Effector memory CD4-positive, alpha-beta T cell (primary cell): ENCODE data around the gene MAP4K4.
A peak's percentile ranks its signal among the peaks of the same experiment; 100 is the strongest.

Source experiments
- DNase-seq, 3 donors: peaks; one replicate each; pipeline ENCODE4 v3.0.0-alpha.2; 2020
- H3K27ac ChIP-seq: 2 replicates; pipeline ENCODE4 v1.7.0; 2013; ENCODE audit warnings: mild to moderate bottlenecking, low read length, moderate library complexity; ENCODE audit not compliant: insufficient read depth, poor library complexity, severe bottlenecking
- H3K27me3 ChIP-seq: replicated peaks from 2 replicates; pipeline ENCODE4 v1.7.0; 2013; ENCODE audit warnings: mild to moderate bottlenecking, low read length; ENCODE audit not compliant: insufficient read depth, control insufficient read depth, poor library complexity, severe bottlenecking
- H3K36me3 ChIP-seq: 2 replicates; pipeline ENCODE4 v1.7.0; 2013; ENCODE audit warnings: mild to moderate bottlenecking, low read length, moderate library complexity; ENCODE audit not compliant: control insufficient read depth, insufficient read depth
- H3K4me1 ChIP-seq: 2 replicates; pipeline ENCODE4 v1.7.0; 2013; ENCODE audit warnings: low read length, mild to moderate bottlenecking; ENCODE audit not compliant: control insufficient read depth, insufficient read depth, poor library complexity, severe bottlenecking
- H3K4me3 ChIP-seq: 2 replicates; pipeline ENCODE4 v1.7.0; 2013; ENCODE audit warnings: low read length, low read depth, mild to moderate bottlenecking; ENCODE audit not compliant: insufficient read depth, poor library complexity, severe bottlenecking
- H3K9me3 ChIP-seq: 2 replicates; pipeline ENCODE4 v1.7.0; 2013; ENCODE audit warnings: mild to moderate bottlenecking, low read length, moderate library complexity; ENCODE audit not compliant: control insufficient read depth

The MAP4K4 gene

DNA sequence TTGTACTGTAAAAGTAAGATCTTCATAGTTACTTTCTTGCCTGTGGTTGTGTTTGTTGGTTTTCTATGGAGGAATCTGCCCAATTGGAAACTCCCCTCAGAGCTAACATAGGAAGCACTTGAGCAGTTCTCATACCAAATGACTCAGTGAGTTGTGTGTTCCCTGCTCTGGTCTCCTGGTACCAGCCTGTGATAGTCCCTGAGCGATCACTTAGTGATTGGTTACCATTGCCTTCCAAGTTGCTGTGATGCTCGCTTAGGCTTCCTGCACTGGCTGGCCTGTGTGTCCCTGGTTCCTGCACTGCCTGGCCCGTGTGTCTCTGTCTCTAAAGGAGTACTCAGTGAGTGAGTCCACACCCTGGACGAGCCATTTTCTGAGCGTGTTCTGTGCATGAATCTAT is 133.0 kb downstream of the MAP4K4 start:
- Histone ChIP-seq H3K27me3 (no peaks in the 10 kb centered on the region), H3K27ac (peak overlapping the region; percentile 27), H3K36me3 (peaks cover 30% of the 10 kb centered on the region), H3K4me3 (no peak overlapping the region), H3K9me3 (no peaks in the 10 kb centered on the region), H3K4me1 (peaks cover 33% of the 10 kb centered on the region)
- DNase-seq = no peak

DNA sequence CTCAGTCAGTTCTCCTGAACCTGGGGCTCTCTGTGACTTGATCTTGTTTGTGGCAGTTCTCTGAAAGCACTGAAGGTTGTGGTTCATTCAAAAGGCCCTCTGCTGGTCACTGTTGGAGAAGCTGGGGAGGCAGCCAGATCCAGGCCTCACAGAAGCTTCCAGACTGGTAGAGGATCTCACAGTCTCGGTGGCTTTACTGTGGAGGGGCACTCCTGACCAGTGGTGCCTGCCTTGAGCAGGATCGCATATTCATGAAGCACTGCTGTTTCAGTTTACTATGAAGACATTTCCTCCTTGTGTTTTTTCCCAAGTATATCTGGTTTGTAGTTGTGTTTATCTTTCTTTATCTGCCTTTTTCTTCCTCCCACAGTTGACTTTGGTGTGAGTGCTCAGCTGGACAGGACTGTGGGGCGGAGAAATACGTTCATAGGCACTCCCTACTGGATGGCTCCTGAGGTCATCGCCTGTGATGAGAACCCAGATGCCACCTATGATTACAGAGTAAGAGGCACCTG is 133.9 kb downstream of the MAP4K4 start:
- H3K36me3 ChIP-seq = peaks cover 34% of the 10 kb centered on the region
- peak overlapping the region; percentile 27 for H3K27ac ChIP-seq
- peaks cover 30% of the 10 kb centered on the region for H3K4me1 ChIP-seq
- H3K27me3 ChIP-seq = no peaks in the 10 kb centered on the region
- peak; percentile 9 to 34 (median 16) for DNase-seq
- no peak overlapping the region for H3K4me3 ChIP-seq
- H3K9me3 ChIP-seq = no peaks in the 10 kb centered on the region

DNA sequence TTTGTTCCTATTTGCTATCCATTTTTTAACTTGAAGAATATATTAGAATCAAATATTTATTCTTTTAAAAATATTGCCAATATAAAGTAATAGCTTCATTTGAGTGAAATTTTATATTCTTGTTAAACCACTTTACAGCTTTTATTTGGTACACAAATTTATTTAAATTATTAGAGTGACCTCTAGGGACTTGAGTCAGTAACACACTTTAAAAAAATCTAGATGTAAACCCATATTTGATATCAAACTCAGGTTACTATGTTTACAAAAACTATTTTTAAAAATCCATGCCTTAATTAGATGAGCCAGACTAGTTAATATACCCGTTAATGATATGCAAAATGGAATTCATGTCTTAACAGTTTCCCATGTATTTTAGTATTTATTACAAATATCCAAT is 134.6 kb downstream of the MAP4K4 start:
- Histone ChIP-seq H3K36me3 (peaks cover 37% of the 10 kb centered on the region), H3K27ac (no peak overlapping the region)
- DNase-seq = no peak

DNA sequence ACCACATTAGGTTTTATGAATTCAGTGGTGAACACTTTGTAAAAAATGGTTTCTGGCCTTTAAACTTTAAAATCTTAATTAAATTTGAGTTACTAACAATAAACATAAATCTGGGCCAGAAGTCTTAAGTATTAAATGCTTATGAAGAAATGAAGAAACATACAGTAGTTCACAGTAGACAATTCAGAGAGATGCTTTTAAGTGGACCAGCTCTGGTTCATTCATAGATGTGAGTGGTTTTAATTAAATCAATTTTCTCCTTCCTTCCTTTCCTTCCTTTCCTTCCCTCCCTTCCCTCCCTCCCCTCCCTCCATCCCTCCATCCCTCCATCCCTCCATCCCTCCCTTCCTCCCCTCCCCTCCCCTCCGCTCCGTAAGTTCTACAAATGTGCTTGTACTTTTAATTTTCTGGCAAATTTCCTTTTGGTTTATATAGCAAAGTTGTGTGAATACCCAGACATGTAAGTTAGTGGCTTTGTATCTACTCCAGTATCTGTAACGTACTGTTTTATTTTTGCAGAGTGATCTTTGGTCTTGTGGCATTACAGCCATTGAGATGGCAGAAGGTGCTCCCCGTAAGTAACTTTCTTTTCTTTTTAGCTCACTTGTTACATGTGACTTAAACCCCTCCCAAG is 136.5 kb downstream of the MAP4K4 start:
- H3K9me3 ChIP-seq = no peaks in the 10 kb centered on the region
- H3K4me1 ChIP-seq = peaks cover 11% of the 10 kb centered on the region
- H3K36me3 ChIP-seq = peaks cover 50% of the 10 kb centered on the region
- H3K4me3 ChIP-seq = no peak overlapping the region
- no peak overlapping the region for H3K27ac ChIP-seq
- DNase-seq = no peak
- H3K27me3 ChIP-seq = no peaks in the 10 kb centered on the region

More for the DNA sequence above, 134.6 kb downstream of the MAP4K4 start:
- Histone ChIP-seq H3K9me3 (no peaks in the 10 kb centered on the region), H3K4me1 (peaks cover 23% of the 10 kb centered on the region), H3K27me3 (no peaks in the 10 kb centered on the region), H3K4me3 (no peak overlapping the region)

DNA sequence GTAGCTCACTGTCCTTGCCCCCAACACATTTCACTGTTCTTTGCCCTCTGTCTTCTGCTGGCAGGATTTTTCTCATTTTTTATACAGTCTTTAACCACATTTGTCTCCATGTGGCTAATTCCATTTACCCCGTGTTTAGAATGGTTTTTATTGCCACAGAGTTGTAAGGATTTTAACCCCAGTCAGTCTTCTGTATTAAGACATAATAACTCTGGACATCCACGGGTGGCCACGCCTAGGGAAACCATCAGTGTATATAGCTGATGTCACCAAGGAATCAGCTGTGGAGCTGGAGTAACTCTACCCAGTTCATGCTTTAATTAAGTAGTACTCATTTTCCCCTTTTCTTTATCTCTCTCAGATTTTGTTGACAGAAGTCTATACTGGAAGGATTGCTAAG is 139.8 kb downstream of the MAP4K4 start:
- Histone ChIP-seq H3K4me1 (peaks cover 4% of the 10 kb centered on the region), H3K9me3 (no peaks in the 10 kb centered on the region), H3K36me3 (peaks cover 61% of the 10 kb centered on the region), H3K27me3 (no peaks in the 10 kb centered on the region), H3K4me3 (no peak overlapping the region), H3K27ac (no peak overlapping the region)
- no peak for DNase-seq

DNA sequence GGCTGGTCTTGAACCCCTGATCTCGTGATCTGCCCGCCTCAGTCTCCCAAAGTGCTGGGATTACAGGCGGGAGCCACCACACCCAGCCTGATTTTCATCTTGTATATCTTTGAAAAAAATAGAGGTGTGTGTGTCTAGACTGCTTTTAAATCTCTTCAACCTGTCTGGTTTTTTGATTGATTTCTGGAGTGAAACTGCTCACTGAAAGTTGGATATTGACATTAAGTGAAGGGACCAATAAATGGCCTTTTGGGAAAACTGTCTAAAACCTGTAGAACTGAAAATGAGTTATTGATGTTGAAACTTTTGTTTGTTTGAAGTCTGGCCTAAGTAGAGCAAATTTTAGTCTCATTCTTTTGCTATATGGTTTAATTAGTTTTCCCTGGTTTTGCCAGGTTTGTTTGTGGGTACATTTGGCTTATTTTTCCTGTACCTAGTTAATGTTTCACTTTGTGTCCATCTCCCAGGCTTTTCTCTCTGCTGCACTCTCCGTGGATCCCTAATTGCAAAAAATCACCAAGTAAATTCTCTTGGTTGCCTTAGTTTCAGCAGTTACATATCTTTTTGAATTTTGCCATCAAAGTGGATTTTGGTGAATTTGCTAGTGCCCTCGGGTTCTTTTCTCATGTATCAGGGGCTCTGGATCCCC is 144.3 kb downstream of the MAP4K4 start:
- H3K9me3 ChIP-seq = no peaks in the 10 kb centered on the region
- peaks cover 71% of the 10 kb centered on the region for H3K36me3 ChIP-seq
- H3K4me3 ChIP-seq = no peak overlapping the region
- no peak for DNase-seq
- no peak overlapping the region for H3K27ac ChIP-seq
- H3K27me3 ChIP-seq = no peaks in the 10 kb centered on the region
- peaks cover 5% of the 10 kb centered on the region for H3K4me1 ChIP-seq

DNA sequence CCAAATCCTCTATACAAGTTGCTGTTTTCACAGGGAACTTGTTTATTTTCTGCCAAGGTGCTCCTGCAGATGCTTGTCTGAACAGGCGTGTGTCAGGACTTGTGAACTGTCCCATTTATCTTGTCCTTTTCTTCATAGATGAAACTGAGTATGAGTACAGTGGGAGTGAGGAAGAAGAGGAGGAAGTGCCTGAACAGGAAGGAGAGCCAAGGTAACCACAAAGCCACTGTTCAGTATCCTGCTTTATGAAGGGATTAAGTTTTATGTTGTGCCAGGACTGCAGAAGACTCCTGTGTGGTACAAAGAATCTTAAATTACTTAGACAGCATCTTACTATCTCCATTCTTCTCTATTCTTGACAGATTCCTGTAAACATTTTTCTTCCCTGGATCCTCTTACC is 145.0 kb downstream of the MAP4K4 start:
- H3K27ac ChIP-seq = no peak overlapping the region
- no peak for DNase-seq
- H3K4me3 ChIP-seq = no peak overlapping the region
- no peaks in the 10 kb centered on the region for H3K9me3 ChIP-seq
- peaks cover 67% of the 10 kb centered on the region for H3K36me3 ChIP-seq
- no peaks in the 10 kb centered on the region for H3K27me3 ChIP-seq
- peaks cover 5% of the 10 kb centered on the region for H3K4me1 ChIP-seq

DNA sequence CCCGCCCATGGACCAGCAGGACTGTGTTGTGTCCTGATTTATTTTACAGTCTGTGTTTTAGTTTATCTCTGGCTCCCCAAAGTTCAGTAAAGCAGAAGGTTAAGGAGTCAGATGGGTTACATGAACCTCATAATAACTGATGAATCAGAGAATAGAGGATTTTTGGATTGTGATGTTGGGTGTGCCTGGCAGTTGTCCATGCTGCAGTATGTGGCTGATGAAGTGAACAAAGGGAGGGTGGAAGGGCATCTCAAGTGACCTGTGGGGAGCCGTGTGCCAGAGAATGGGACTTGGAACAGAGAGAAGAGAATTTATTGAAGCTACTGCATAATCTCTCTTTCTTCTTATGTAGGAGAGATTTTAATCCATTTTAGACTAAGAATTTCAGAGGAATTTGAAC is 145.5 kb downstream of the MAP4K4 start:
- DNase-seq = no peak
- no peak overlapping the region for H3K27ac ChIP-seq
- no peak overlapping the region for H3K4me3 ChIP-seq
- H3K36me3 ChIP-seq = peaks cover 65% of the 10 kb centered on the region
- peaks cover 5% of the 10 kb centered on the region for H3K4me1 ChIP-seq
- H3K27me3 ChIP-seq = no peaks in the 10 kb centered on the region
- H3K9me3 ChIP-seq = no peaks in the 10 kb centered on the region

DNA sequence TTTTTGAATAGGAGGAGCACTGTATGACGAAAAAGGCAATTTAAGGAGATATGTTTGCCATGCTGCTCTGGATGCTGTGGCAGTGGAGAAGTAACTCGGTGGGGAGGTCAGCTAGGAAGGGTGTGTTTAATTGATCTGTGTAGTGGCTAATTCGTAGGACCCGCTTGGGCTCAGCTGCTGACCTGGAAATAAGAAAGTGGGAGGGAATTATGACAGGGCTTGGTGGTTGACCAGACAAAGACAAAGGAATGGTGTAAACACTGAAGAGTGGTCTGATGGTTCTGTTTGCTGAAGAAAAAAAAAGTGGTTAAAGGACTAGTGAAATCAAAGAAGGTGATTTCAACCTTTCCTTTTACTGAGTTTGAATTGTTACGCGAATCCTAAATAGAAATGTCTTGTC is 146.0 kb downstream of the MAP4K4 start:
- Histone ChIP-seq H3K9me3 (no peaks in the 10 kb centered on the region), H3K27me3 (no peaks in the 10 kb centered on the region), H3K27ac (no peak overlapping the region), H3K4me3 (no peak overlapping the region), H3K36me3 (peaks cover 65% of the 10 kb centered on the region), H3K4me1 (peaks cover 5% of the 10 kb centered on the region)
- DNase-seq = no peak

DNA sequence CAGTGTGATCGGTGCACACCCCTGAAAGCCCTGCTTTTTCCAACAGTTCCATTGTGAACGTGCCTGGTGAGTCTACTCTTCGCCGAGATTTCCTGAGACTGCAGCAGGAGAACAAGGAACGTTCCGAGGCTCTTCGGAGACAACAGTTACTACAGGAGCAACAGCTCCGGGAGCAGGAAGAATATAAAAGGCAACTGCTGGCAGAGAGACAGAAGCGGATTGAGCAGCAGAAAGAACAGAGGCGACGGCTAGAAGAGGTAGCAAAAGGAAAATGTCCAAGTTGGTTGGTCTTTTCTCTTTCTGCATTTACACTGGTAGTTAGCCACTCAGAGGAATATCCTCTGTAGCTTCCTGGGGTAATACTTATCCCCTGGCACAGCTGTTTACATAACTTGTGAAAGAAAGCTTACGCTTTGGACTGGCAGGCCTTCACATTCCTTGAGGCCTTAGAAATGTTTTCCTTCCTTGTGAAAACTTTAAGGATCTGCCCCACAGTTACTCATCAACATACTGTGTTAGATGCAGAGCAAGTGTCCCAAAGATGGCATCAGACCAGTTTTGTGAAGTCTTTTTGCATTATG is 146.6 kb downstream of the MAP4K4 start:
- DNase-seq = no peak
- Histone ChIP-seq H3K36me3 (peaks cover 68% of the 10 kb centered on the region), H3K4me1 (peaks cover 5% of the 10 kb centered on the region), H3K27ac (no peak overlapping the region), H3K4me3 (no peak overlapping the region), H3K27me3 (no peaks in the 10 kb centered on the region), H3K9me3 (no peaks in the 10 kb centered on the region)
